Stimulated activated CD8-positive, alpha-beta memory T cell treated with anti-CD3 and anti-CD28 coated beads, Interleukin-12 subunit alpha, Interleukin-12 subunit beta, amount 100 ng/mL, for 24 hours (primary cell): ENCODE measurements around the gene PRAC2.

Source experiments
- DNase-seq: peaks from one replicate; pipeline ENCODE4 v3.0.0-alpha.2; 2020; ENCODE audit errors: extremely low read depth

The PRAC2 gene

GRCh38 chr17:48754500-48755261 is 31.7 kb downstream of the PRAC2 start:
- no peak for DNase-seq

DNA sequence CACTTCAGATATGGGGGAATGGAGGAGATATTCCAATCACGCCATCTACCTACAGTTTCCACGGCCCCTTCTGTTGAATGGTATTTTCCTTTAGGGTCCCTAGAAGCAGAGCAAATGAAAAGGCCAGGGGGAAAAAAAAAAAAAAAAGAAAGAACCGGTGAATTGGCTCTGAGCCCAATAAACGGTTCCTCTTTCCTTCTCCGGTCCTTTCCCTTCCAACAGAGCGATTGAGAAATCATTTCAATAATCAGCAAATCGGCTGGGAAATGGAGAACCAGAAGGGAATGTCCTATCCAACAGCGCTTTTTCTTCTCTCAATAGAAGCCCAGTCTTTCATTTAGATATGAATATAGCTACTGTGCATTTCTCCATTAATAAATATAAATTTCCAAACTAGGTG is 32.4 kb downstream of the PRAC2 start:
- no peak for DNase-seq

DNA sequence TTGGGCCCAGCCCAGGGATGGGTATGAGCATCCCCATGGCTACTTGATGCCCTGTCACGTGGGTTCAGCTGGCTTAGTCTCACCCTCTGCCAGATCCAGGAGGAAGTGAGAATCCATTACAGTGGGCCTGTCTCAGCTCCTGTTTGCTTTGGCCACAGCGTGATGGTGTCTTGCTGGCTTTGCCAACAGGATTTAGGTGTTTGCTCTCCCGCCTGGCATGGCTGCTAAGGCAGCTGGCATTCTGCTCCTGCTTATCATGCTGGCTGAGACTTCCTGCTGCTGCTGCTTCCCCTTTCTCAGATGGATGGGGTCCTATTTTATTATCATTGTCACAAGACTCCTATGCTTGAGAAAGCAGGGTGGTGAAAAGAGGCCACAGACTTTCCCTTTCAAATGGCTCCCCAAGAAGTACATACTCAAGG is 33.9 kb downstream of the PRAC2 start:
- DNase-seq: no peak

GRCh38 chr17:48757524-48757961 is 34.6 kb downstream of the PRAC2 start:
- no peak for DNase-seq

DNA sequence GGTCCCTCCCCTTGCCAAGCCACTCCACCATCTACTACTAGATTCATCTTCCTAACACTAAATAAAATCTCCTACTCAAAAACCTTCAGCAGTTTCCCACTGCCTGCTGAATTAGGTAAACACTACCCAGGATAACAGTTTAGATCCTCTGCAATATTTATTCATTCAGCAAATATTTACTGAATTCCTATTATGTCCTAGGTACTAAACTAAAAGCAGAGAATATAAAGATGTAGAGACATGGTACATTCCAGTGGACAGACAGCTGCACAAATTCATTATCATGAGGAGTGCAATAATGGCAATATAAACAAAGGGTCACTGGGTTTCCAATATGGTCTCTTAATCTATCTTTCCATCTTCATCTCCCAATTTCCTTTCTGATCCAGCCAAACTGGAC is 36.3 kb downstream of the PRAC2 start:
- DNase-seq: no peak

DNA sequence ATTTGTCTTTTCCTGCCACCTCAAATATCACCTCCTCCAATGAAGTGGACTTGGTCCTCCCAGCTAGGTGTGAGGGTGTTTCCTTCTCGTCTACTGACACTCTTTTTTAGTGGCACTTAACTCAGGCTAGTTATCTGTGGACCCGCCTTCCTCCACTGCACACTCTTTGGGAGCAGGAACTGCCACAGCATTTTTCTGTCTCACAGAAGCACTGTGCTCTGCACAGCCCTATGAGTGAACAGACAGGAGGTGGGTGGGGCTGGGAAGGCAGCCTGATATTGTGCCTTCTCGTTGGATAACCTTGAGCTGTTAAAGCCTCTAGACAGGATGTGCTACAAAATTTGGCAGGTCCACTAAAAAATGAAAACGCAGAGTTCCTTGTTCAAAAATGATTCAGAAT is 37.4 kb downstream of the PRAC2 start:
- no peak for DNase-seq

- DNase-seq: no peak
These were observed 38.1 kb downstream of the PRAC2 start for GRCh38 chr17:48761114-48761513.

- no peak for DNase-seq
These were observed 44.3 kb downstream of the PRAC2 start for GRCh38 chr17:48767263-48767774.

GRCh38 chr17:48769009-48769675 is 46.2 kb downstream of the PRAC2 start:
- DNase-seq: no peak

GRCh38 chr17:48770954-48771353 is 48.0 kb downstream of the PRAC2 start:
- no peak for DNase-seq

DNA sequence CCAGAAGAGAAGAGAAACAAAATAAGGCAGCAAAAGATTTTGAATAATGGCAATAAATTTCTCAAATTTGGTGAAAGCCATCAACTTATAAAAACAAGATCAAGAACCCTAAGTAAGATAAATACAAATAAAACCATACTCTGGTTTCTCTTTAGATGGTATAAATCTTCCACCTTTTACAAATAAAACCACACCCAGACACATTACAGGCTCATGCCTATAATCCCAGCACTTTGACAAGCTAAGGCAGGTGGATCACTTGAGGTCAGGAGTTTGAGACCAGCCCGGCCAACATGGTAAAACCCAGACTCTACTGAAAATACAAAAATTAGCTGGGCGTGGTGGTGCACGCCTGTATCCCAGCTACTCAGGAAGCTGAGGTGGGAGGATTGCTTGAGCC is 50.3 kb downstream of the PRAC2 start:
- no peak for DNase-seq
